ENCODE results near the gene TCEANC2. TPM values are rescaled to one million over a fixed set of nuclear protein-coding genes. Genes with fewer than 3 reads are reported as not detected.

TCEANC2 gene
- total RNA-seq, 2 experiments from 2014 or later: 2.3 to 2.7 TPM

- no peaks in the 10 kb centered on the region for H3K27me3 ChIP-seq (ENCODE audit: control insufficient read depth in 1 of 2, insufficient read depth in 2 of 2, low read length in 2 of 2)
- ChIA-PET POLR2A (interaction anchor here (0.9 to 2.1 kb wide), 2 partner anchors 11 to 17 kb away, joined by 4 to 10 read pairs; partner anchors contain the start of genes TCEANC2 and TMEM59), CTCF (no interaction called here)
- H3K27me3 Mint-ChIP-seq: no peaks in the 10 kb centered on the region
- no peak overlapping the region for H3K4me3 Mint-ChIP-seq
- H3K4me1 Mint-ChIP-seq (ENCODE audit: low read depth): peaks cover 22% of the 10 kb centered on the region
- DNase-seq (no peak), ATAC-seq (ENCODE audit: poor library complexity) (no peak)
- H3K4me3 ChIP-seq (ENCODE audit: low read length): no peak overlapping the region
- no peak overlapping the region for H3K27ac ChIP-seq (ENCODE audit: low read depth in 1 of 2, low read length in 2 of 2)
- no peak overlapping the region for H3K27ac Mint-ChIP-seq
- intact Hi-C loops (cut with DNase I, micrococcal nuclease): loop anchor here in 1 of 2 experiments (5.0 kb wide), 1 partner anchor 80 kb away; no protein-coding TSS in a partner anchor
- H3K36me3 Mint-ChIP-seq (ENCODE audit: low read depth): peaks cover 96% of the 10 kb centered on the region
- no peak for TF ChIP-seq CTCF (IDR thresholded peaks at IDR 0.05)
- no peaks in the 10 kb centered on the region for H3K4me1 ChIP-seq (ENCODE audit: insufficient read depth, low read length)
- H3K9me3 Mint-ChIP-seq: no peaks in the 10 kb centered on the region
- peaks cover 81% of the 10 kb centered on the region for H3K36me3 ChIP-seq (ENCODE audit: insufficient read depth, low read length)
- H3K9me3 ChIP-seq (ENCODE audit: control insufficient read depth in 1 of 2, insufficient read depth in 1 of 2, low read length in 2 of 2): no peaks in the 10 kb centered on the region
Observed at GRCh38 chr1:54041806-54042205, 11.6 kb upstream of the TCEANC2 start.

- ChIA-PET POLR2A (no interaction called here), CTCF (no interaction called here)
- DNase-seq (no peak), ATAC-seq (ENCODE audit: poor library complexity) (no peak)
- Mint-ChIP-seq H3K36me3 (ENCODE audit: low read depth) (peaks cover 78% of the 10 kb centered on the region), H3K9me3 (no peaks in the 10 kb centered on the region), H3K27me3 (no peaks in the 10 kb centered on the region), H3K4me1 (ENCODE audit: low read depth) (peaks cover 46% of the 10 kb centered on the region), H3K27ac (peak overlapping the region; percentile 49), H3K4me3 (no peak overlapping the region)
- H3K4me3 ChIP-seq (ENCODE audit: low read length): no peak overlapping the region
- no peaks in the 10 kb centered on the region for H3K9me3 ChIP-seq (ENCODE audit: control insufficient read depth in 1 of 2, insufficient read depth in 1 of 2, low read length in 2 of 2)
- intact Hi-C loops (cut with DNase I, micrococcal nuclease): no loop called here
- peaks cover 17% of the 10 kb centered on the region for H3K4me1 ChIP-seq (ENCODE audit: insufficient read depth, low read length)
- peaks cover 48% of the 10 kb centered on the region for H3K36me3 ChIP-seq (ENCODE audit: insufficient read depth, low read length)
- no peaks in the 10 kb centered on the region for H3K27me3 ChIP-seq (ENCODE audit: control insufficient read depth in 1 of 2, insufficient read depth in 2 of 2, low read length in 2 of 2)
- no peak for TF ChIP-seq CTCF (IDR thresholded peaks at IDR 0.05)
- H3K27ac ChIP-seq (ENCODE audit: low read depth in 1 of 2, low read length in 2 of 2): no peak overlapping the region
Observed at GRCh38 chr1:54045496-54045895, 7.9 kb upstream of the TCEANC2 start.

GRCh38 chr1:54046671-54047383 lies 6.6 kb upstream of the TCEANC2 start:
- Mint-ChIP-seq H3K27me3 (no peaks in the 10 kb centered on the region), H3K4me1 (ENCODE audit: low read depth) (peaks cover 51% of the 10 kb centered on the region), H3K27ac (peak overlapping the region; percentile 41), H3K9me3 (no peaks in the 10 kb centered on the region), H3K4me3 (peak overlapping the region; percentile 3), H3K36me3 (ENCODE audit: low read depth) (peaks cover 65% of the 10 kb centered on the region)
- Histone ChIP-seq H3K27me3 (ENCODE audit: control insufficient read depth in 1 of 2, insufficient read depth in 2 of 2, low read length in 2 of 2) (no peaks in the 10 kb centered on the region), H3K9me3 (ENCODE audit: control insufficient read depth in 1 of 2, insufficient read depth in 1 of 2, low read length in 2 of 2) (no peaks in the 10 kb centered on the region), H3K4me1 (ENCODE audit: insufficient read depth, low read length) (peaks cover 23% of the 10 kb centered on the region), H3K4me3 (ENCODE audit: low read length) (no peak overlapping the region), H3K27ac (ENCODE audit: low read depth in 1 of 2, low read length in 2 of 2) (no peak overlapping the region), H3K36me3 (ENCODE audit: insufficient read depth, low read length) (peaks cover 37% of the 10 kb centered on the region)
- no peak for TF ChIP-seq CTCF (IDR thresholded peaks at IDR 0.05)
- POLR2A ChIA-PET: no interaction called here
- no peak for ATAC-seq (ENCODE audit: poor library complexity)
- DNase-seq: no peak
- intact Hi-C loops (cut with DNase I, micrococcal nuclease): no loop called here
- CTCF ChIA-PET: no interaction called here

Data from CD4-positive, alpha-beta T cell (primary cell).